DLD1 (cell line): Measurements from ENCODE around the gene TRIM67.

Source experiments
- in situ Hi-C: cut with HindIII; loops from 2 replicates; pipeline ENCODE4 v1.10.0; 2017; ENCODE audit warnings: low sequenced_read_pairs

The TRIM67 gene

DNA sequence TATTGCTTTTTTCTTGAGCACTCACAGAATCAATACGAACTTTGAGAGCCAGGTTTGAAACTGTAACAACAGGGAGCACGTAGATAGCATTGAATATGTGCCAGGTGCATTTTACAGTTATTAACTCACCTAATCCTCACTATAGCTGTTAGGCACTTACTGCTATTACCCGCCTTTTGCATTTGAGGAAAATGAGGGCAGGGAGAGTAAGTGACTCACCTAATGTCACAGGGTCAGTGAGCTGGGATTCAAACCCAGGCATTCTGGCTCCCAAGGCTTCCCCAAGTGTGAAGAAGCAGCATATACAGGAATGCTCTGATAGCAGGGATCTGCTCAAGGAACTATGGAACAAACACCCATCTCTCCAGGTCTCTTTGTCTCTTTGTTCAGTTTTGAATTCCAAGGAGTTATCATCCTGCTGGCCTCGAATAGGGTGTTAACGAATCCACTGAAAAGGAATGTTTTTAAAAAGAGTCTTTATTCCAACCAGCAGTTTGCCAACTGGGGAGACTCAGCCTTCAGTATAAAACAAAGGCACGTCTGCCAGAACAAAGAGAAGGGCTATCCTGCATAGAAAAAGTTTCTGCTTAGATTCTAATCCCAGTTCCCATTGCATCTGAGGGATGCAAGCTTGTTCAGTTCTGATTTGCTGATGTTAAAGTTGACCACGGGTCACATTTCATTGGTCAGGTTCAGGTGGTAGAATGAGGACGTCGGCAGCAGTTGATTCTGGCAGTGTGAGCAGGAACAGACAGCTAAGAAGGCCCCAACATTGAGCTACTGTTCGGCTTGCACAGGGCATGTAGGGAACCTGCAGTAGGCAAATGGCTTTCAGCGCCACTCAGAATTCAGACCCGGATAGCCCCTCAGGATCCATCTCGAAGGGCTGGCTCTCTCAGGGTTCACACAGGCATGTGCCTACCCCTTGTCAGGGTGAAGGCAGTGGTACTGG, 22.1 kb downstream of the TRIM67 start:
- in situ Hi-C loops, result no loop called here

- in situ Hi-C loops, result no loop called here
These were observed 23.0 kb downstream of the TRIM67 start for GRCh38 chr1:231184891-231185290.

GRCh38 chr1:231185391-231185790, 23.5 kb downstream of the TRIM67 start:
- in situ Hi-C loops, result no loop called here

DNA sequence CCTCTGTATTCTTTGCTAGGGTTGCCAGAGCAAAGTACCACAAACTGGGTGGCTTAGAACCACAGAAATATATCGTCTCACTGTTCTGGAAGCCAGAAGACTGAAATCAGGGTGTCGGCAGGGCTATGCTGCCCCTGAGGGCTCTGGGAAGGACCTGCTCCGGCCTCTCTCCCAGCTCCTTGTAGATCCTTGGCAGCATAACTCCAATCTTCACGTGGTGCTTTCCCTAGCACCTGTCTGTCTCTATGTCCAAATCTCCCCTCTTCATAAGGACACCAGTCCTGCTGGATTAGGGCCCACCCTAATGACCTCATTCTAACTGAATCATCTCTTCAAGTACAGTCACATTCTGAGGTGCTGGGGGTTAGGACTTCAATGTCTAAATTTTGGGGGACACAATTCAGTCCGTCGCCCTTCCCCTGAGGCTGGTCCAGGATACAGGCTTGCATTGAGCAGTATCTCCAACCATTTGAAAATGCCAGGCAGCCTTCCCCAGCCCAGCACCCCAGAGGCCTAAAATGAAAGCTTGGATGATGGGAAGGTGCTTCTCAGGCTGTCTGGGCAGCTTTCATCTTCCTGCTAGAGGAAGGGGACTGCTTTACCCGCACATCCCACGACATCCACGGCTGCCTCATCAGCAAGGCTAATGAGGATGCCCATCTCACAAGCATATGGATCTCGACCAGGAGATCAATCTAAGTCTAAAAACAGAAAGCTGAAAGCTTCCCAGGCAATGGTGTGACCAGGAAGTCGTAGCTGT, 24.7 kb downstream of the TRIM67 start:
- in situ Hi-C loops, result no loop called here

DNA sequence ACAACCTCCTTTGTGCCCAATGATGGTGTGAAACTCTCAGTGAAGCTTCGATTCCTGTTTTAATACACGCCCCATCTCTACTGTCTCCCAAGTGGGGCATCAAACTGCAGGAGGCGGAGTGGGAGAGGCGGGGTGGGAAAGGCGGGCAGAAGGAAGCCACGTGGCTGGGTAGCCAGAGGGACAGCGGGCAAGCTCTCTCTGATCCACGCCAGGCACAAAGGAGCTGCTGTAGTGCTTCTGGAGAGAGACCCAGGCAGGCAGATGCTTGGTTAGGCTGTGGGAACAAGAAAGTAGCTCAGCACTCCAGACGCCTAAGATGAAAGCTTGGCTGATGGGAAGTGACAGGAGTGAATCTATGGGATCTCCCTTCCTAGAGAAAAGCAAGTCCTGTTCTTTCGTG, 25.7 kb downstream of the TRIM67 start:
- in situ Hi-C loops, result no loop called here

- in situ Hi-C loops, result no loop called here
These were observed 26.2 kb downstream of the TRIM67 start for GRCh38 chr1:231188072-231188471.

- in situ Hi-C loops, result no loop called here
These were observed 26.9 kb downstream of the TRIM67 start for GRCh38 chr1:231188768-231189167.

DNA sequence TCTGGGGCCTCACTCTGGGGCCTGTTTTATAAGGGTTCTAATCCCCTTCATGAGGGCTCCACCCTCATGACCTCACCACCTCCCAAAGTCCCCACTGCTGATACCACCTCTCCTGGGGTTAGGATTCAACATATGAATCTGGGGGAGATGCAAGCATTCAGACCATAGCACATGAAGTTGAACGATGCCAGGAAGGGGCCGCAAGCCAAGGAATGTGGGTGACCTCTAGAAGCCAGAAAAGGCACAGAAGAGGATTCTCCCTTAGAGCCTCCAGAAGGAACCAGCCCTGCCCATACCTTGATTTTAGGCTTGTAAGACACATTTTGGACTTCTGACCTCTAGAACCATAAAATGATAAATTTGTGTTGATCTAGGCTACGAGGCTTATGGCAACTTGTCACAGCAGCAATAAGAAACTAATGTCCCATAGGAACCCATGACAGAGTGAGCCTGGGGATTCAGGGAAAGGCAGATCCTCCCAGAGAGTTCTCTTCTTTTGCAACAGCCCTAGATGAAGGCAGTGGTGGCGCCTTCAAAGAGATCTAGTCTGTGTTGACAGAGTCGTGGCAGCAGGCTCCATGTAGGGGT, 27.9 kb downstream of the TRIM67 start:
- in situ Hi-C loops, result no loop called here

DNA sequence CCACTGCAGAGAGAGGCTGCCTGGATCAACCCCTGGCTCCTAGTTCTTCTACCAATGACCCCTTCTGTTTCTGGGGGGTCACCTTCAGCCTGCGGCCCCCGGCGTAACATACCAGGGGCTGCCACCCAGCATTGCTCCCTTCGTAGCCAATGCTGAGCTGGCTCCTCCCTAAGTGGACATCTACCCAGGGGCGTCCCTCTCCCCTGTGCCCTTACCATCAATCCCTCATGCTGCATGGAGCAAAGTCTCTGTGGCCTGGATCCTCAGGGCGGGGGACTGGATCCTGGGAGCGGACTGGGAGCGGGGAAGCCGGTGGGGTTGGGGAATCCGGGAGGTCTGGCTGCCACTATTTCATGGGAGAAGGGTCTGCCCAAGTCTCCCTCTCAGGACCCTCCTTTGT, 28.6 kb downstream of the TRIM67 start:
- in situ Hi-C loops, result no loop called here

- in situ Hi-C loops, result no loop called here
These were observed 30.8 kb downstream of the TRIM67 start for GRCh38 chr1:231192620-231193163.

- in situ Hi-C loops, result no loop called here
These were observed 32.0 kb downstream of the TRIM67 start for GRCh38 chr1:231193710-231194340.

GRCh38 chr1:231194476-231194842, 32.6 kb downstream of the TRIM67 start:
- in situ Hi-C loops, result no loop called here

DNA sequence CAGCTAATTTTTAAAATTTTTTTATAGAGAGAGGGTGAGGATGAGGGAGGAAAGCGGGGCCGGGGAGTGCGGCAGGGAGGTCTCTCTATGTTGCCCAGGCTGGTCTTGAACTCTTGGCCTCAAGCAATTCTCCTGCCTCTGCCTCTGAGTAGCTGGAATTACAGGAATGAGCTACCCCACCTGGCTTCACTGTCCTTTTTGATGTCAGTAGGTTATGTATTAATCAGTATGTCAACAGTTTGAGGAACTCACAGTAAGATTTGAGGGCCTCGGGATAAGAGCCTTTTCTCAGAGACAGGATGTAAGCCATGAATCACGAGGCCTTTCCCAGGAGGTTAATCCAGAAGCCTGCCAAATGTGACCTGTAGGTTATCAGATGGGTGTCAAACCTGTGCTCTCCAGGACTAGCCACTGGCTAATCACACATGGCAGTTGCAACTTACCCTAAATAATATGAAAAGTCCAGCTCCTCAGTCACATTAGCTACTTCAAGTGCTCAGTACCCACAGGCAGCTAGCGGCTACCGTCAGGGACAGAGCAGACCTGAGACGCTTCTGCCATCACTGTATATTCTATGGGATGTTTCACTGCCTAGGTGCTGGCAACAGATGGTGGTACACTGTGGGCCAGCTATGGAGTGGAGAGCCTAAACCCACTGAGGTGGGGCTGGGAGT, 33.1 kb downstream of the TRIM67 start:
- in situ Hi-C loops, result loop anchor here (5.0 kb wide), 2 partner anchors 43 to 67 kb away; no protein-coding TSS in a partner anchor

DNA sequence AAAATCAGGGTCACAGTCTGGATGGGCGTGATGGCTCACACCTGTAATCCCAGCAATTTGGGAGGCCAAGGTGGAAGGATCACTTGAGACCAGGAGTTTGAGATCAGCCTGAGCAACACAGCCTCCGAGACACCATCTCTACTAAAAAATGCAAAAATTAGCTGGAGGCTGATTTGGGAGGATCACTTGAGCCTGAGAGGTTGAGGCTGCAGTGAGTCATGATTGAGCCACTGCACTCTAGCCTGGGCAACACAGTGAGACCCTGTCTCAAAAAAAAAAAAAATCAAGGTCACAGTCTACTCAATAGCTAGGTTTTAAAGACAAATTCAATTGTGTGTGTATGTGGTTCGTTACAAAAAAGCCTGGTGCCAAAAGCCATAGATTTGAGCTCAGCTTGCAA, 34.4 kb downstream of the TRIM67 start:
- in situ Hi-C loops, result loop anchor here (5.0 kb wide), 2 partner anchors 44 to 66 kb away; no protein-coding TSS in a partner anchor

DNA sequence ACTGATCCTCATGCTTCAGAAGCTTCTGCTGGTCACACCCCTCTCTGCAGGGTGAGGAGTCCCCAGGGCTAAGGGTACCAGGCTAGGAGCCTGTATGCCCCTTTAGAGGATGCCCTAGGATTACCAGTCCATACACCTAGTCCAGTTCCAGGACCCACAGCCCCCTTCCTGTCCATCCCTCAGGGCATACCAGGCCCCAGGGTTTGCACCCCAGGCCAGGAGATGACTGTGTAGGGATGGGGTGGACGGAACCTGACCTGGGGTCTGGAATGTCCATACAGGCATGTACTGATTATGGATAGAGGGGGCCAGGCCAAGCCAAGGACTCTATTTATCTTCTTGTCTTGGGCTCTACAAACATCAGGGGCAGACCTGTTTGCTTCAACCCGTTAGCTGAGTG, 34.9 kb downstream of the TRIM67 start:
- in situ Hi-C loops, result loop anchor here (5.0 kb wide), 2 partner anchors 44 to 66 kb away; no protein-coding TSS in a partner anchor

- in situ Hi-C loops, result loop anchor here (5.0 kb wide), 2 partner anchors 48 to 62 kb away; no protein-coding TSS in a partner anchor
These were observed 38.0 kb downstream of the TRIM67 start for GRCh38 chr1:231199868-231200267.

DNA sequence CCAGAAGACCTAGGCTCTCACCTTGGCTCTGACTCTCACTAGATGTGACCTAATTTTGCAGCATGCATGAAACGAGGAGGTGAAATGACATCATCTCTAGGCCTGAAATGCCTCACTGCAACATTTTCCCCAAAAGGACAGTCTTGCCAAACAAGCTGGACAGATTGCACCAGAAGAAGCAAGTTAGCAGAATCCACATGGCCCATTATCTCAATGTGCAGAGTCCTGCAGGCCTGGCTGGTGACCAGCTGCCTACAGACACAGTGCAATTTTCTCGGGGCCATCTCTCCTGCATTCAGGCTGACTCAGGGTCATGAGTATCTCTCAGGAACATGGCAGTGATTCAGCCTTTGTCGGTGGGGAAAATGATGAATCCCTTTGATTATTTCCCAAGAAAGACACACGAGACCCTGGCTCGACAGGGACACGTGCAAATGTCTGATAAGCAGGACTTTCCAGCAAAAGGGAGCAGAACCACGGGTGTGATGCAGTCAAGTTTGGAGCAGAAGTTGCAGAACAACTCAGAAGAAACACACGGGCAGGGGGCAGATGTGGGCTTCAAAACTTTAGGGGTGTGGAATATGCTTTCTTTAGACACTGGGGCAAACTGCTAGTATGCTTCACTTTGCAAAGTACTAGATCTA, 38.7 kb downstream of the TRIM67 start:
- in situ Hi-C loops, result no loop called here

DNA sequence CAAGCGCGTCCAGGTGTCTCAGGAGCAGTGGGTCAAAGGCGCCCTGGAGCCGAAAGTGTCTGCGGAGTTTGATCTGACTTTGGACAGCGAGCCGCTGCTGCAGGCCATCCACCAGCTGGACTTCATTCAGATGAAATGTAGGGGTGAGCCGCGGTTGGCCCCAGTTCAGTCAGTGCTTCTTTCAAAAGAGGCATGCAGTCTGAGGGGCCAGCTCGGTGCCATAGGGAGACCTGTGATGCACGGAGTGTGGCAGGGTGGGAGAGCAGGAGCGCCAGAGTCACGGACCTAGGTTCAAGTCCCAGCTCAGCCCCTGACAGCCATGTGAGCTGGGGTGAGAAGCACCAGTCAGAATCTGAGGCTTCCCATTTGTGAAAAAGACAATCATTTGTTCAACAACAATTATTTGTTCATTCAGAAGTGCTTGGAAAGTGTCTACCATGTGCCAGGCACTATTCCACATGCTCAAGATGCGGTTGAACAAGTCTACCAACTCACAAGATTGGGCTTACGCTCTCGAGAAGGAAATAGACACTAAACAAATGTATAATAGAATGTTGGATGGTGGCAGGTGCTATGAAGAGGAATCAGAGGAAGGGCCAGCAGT, 39.6 kb downstream of the TRIM67 start:
- in situ Hi-C loops, result no loop called here

- in situ Hi-C loops, result no loop called here
These were observed 40.2 kb downstream of the TRIM67 start for GRCh38 chr1:231201979-231202633.
